Measurements from ENCODE around the gene PLA2G2F. TPM values are rescaled to one million over a fixed set of nuclear protein-coding genes. Genes with fewer than 3 reads are reported as not detected.

Gene PLA2G2F
- total and polyA plus RNA-seq, 10 of the 15 experiments (the other 5 are each of a cell fraction or from before 2014, with no cell fraction given): 0.03 TPM; not detected in 9

GRCh38 chr1:20093303-20093702 lies 45.8 kb upstream of the PLA2G2F start:
- no peak overlapping the region for H3K27ac ChIP-seq (ENCODE audit: control insufficient read depth, insufficient read depth)
- no peaks in the 10 kb centered on the region for H3K4me1 ChIP-seq (ENCODE audit: control insufficient read depth, insufficient read depth, low read length)
- no peaks in the 10 kb centered on the region; a peak in 2 of 4 replicates for H3K27me3 ChIP-seq (replicated peaks in 1 of 2; ENCODE audit: control insufficient read depth in 2 of 2, insufficient read depth in 2 of 2, low read length in 1 of 2)
- CTCF ChIA-PET: interaction anchor here (1.3 kb wide), 1 partner anchor 119 kb away, joined by 4 read pairs; no protein-coding TSS in a partner anchor
- intact Hi-C loops (cut with micrococcal nuclease; ENCODE audit: unreplicated experiment): no loop called here
- SMC1A ChIA-PET (ENCODE audit: uncharacterized antibody, unreplicated experiment): interaction anchor here (1.2 to 2.7 kb wide), 2 partner anchors 13 to 54 kb away, joined by 5 to 11 read pairs; no protein-coding TSS in a partner anchor
- RAD21 ChIA-PET (ENCODE audit: unreplicated experiment): no interaction called here
- no peak overlapping the region for H3K4me3 ChIP-seq
- no peak overlapping the region for H3K4me2 ChIP-seq (ENCODE audit: control insufficient read depth, insufficient read depth)
- ATAC-seq: no peak
- H3K79me2 ChIP-seq (ENCODE audit: control insufficient read depth, insufficient read depth, low read length): no peaks in the 10 kb centered on the region
- H2AFZ ChIP-seq (ENCODE audit: control insufficient read depth, low read depth, low read length): no peak overlapping the region
- no peak for FAIRE-seq
- no peak for DNase-seq (ENCODE audit: low read depth, low spot score)
- POLR2A ChIA-PET: no interaction called here
- no peaks in the 10 kb centered on the region for H3K9me3 ChIP-seq (replicated peaks; ENCODE audit: control insufficient read depth, insufficient read depth, low read length)
- no TSS peak for BruUV-seq (replicated peaks)
- no peak overlapping the region for H3K9ac ChIP-seq (ENCODE audit: control insufficient read depth, insufficient read depth, low read length)
- WGBS (ENCODE audit: insufficient coverage, insufficient replicate concordance, low lambda C conversion rate, missing lambda C conversion rate): 27% methylated on average over 5 of the region's 5 CpGs
- TF ChIP-seq IKZF1 (conservative IDR thresholded peaks at IDR 0.05): no peak
- TF ChIP-seq PAX5 (IDR thresholded peaks at IDR 0.05; ENCODE audit: borderline replicate concordance, low read depth, low read length): no peak
- TF ChIP-seq BACH1 (IDR thresholded peaks at IDR 0.05; ENCODE audit: borderline replicate concordance): no peak
- TF ChIP-seq, protein P1, sequence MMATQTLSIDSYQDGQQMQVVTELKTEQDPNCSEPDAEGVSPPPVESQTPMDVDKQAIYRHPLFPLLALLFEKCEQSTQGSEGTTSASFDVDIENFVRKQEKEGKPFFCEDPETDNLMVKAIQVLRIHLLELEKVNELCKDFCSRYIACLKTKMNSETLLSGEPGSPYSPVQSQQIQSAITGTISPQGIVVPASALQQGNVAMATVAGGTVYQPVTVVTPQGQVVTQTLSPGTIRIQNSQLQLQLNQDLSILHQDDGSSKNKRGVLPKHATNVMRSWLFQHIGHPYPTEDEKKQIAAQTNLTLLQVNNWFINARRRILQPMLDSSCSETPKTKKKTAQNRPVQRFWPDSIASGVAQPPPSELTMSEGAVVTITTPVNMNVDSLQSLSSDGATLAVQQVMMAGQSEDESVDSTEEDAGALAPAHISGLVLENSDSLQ (IDR thresholded peaks at IDR 0.05): no peak
- H4K20me1 ChIP-seq (ENCODE audit: control insufficient read depth, insufficient read depth): no peaks in the 10 kb centered on the region
- H3K36me3 ChIP-seq (ENCODE audit: control insufficient read depth in 2 of 2, insufficient read depth in 2 of 2, low read length in 1 of 2): no peaks in the 10 kb centered on the region
- in situ Hi-C loops (cut with MboI): no loop called here

GRCh38 chr1:20093940-20094391 lies 45.2 kb upstream of the PLA2G2F start:
- Histone ChIP-seq H3K4me3 (no peak overlapping the region), H3K79me2 (ENCODE audit: control insufficient read depth, insufficient read depth, low read length) (no peaks in the 10 kb centered on the region), H4K20me1 (ENCODE audit: control insufficient read depth, insufficient read depth) (no peaks in the 10 kb centered on the region), H3K9me3 (replicated peaks; ENCODE audit: control insufficient read depth, insufficient read depth, low read length) (no peaks in the 10 kb centered on the region), H3K27ac (ENCODE audit: control insufficient read depth, insufficient read depth) (no peak overlapping the region), H3K27me3 (replicated peaks in 1 of 2; ENCODE audit: control insufficient read depth in 2 of 2, insufficient read depth in 2 of 2, low read length in 1 of 2) (no peaks in the 10 kb centered on the region; a peak in 2 of 4 replicates), H3K9ac (ENCODE audit: control insufficient read depth, insufficient read depth, low read length) (no peak overlapping the region), H3K4me1 (ENCODE audit: control insufficient read depth, insufficient read depth, low read length) (no peaks in the 10 kb centered on the region), H2AFZ (ENCODE audit: control insufficient read depth, low read depth, low read length) (no peak overlapping the region), H3K36me3 (ENCODE audit: control insufficient read depth in 2 of 2, insufficient read depth in 2 of 2, low read length in 1 of 2) (no peaks in the 10 kb centered on the region), H3K4me2 (ENCODE audit: control insufficient read depth, insufficient read depth) (no peak overlapping the region)
- WGBS (ENCODE audit: insufficient coverage, insufficient replicate concordance, low lambda C conversion rate, missing lambda C conversion rate): 42% methylated on average over 5 of the region's 5 CpGs
- ChIA-PET POLR2A (no interaction called here), SMC1A (ENCODE audit: uncharacterized antibody, unreplicated experiment) (interaction anchor here (0.6 to 2.7 kb wide), 4 partner anchors 13 to 57 kb away, joined by 3 to 11 read pairs (median 4); no protein-coding TSS in a partner anchor), RAD21 (ENCODE audit: unreplicated experiment) (no interaction called here), CTCF (interaction anchor here (1.3 kb wide), 1 partner anchor 119 kb away, joined by 4 read pairs; no protein-coding TSS in a partner anchor)
- in situ Hi-C loops (cut with MboI) (no loop called here), intact Hi-C loops (cut with micrococcal nuclease; ENCODE audit: unreplicated experiment) (no loop called here)
- TF ChIP-seq, protein P2, sequence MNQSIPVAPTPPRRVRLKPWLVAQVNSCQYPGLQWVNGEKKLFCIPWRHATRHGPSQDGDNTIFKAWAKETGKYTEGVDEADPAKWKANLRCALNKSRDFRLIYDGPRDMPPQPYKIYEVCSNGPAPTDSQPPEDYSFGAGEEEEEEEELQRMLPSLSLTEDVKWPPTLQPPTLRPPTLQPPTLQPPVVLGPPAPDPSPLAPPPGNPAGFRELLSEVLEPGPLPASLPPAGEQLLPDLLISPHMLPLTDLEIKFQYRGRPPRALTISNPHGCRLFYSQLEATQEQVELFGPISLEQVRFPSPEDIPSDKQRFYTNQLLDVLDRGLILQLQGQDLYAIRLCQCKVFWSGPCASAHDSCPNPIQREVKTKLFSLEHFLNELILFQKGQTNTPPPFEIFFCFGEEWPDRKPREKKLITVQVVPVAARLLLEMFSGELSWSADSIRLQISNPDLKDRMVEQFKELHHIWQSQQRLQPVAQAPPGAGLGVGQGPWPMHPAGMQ (IDR thresholded peaks at IDR 0.05; ENCODE audit: borderline replicate concordance): no peak
- no peak for TF ChIP-seq EGR1 (IDR thresholded peaks at IDR 0.05; ENCODE audit: borderline replicate concordance in 1 of 2, low read depth in 2 of 2, low read length in 2 of 2)
- no peak for TF ChIP-seq GABPA (IDR thresholded peaks at IDR 0.05; ENCODE audit: low read depth)
- FAIRE-seq (no peak), ATAC-seq (no peak), DNase-seq (ENCODE audit: low read depth, low spot score) (no peak)
- BruUV-seq (replicated peaks): no TSS peak

All from GM12878 (cell line).